ENCODE results near the gene LINGO1. TPM values are rescaled to one million over a fixed set of nuclear protein-coding genes. Genes with fewer than 3 reads are reported as not detected.

LINGO1 gene
- total RNA-seq, 1 experiment from 2014 or later = 51.3 TPM

GRCh38 chr15:77609558-77609957 is 23.2 kb downstream of the LINGO1 start:
- no peak for DNase-seq (ENCODE audit: low spot score)
- Mint-ChIP-seq H3K27me3 (ENCODE audit: low read depth) (no peaks in the 10 kb centered on the region; the same call in 1 of the 2 replicates), H3K27ac (no peak overlapping the region), H3K4me1 (peaks cover 46% of the 10 kb centered on the region), H3K4me3 (no peak overlapping the region), H3K9me3 (no peaks in the 10 kb centered on the region), H3K36me3 (peaks cover 7% of the 10 kb centered on the region)
- ChIA-PET POLR2A (interaction anchor here (0.9 kb wide), 1 partner anchor 24 kb away, joined by 4 read pairs; no protein-coding TSS in a partner anchor), CTCF (interaction anchor here (1.1 to 17.1 kb wide), 4 partner anchors 8 to 67 kb away, joined by 3 to 195 read pairs (median 50); partner anchors contain the start of gene LINGO1)
- TF ChIP-seq, protein P1, sequence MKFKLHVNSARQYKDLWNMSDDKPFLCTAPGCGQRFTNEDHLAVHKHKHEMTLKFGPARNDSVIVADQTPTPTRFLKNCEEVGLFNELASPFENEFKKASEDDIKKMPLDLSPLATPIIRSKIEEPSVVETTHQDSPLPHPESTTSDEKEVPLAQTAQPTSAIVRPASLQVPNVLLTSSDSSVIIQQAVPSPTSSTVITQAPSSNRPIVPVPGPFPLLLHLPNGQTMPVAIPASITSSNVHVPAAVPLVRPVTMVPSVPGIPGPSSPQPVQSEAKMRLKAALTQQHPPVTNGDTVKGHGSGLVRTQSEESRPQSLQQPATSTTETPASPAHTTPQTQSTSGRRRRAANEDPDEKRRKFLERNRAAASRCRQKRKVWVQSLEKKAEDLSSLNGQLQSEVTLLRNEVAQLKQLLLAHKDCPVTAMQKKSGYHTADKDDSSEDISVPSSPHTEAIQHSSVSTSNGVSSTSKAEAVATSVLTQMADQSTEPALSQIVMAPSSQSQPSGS (CRISPR knock-in tag; IDR thresholded peaks at IDR 0.05; ENCODE audit: borderline replicate concordance, low read depth) = no peak
- TF ChIP-seq ZNF232 (CRISPR knock-in tag; IDR thresholded peaks at IDR 0.05) (no peak), CDX4 (CRISPR knock-in tag; IDR thresholded peaks at IDR 0.05; ENCODE audit: borderline replicate concordance) (no peak), ELF4 (CRISPR knock-in tag; IDR thresholded peaks at IDR 0.05; ENCODE audit: low read depth) (no peak), ZNF671 (CRISPR knock-in tag; IDR thresholded peaks at IDR 0.05) (no peak), ATF3 (CRISPR knock-in tag; conservative IDR thresholded peaks at IDR 0.05) (no peak), ZNF317 (CRISPR knock-in tag; IDR thresholded peaks at IDR 0.05; ENCODE audit: borderline replicate concordance, low read depth) (no peak), NR2C2 (CRISPR knock-in tag; IDR thresholded peaks at IDR 0.05) (no peak), CBFB (CRISPR knock-in tag; IDR thresholded peaks at IDR 0.05; ENCODE audit: low read depth) (no peak), GABPB1 (CRISPR knock-in tag; IDR thresholded peaks at IDR 0.05) (no peak), MAX (CRISPR knock-in tag; IDR thresholded peaks at IDR 0.05) (no peak), HMGXB4 (CRISPR knock-in tag; IDR thresholded peaks at IDR 0.05) (no peak), RORB (CRISPR knock-in tag; IDR thresholded peaks at IDR 0.05) (no peak), NR1H2 (CRISPR knock-in tag; IDR thresholded peaks at IDR 0.05) (no peak), TEAD4 (CRISPR knock-in tag; IDR thresholded peaks at IDR 0.05) (no peak)
- TF ChIP-seq, protein P2, sequence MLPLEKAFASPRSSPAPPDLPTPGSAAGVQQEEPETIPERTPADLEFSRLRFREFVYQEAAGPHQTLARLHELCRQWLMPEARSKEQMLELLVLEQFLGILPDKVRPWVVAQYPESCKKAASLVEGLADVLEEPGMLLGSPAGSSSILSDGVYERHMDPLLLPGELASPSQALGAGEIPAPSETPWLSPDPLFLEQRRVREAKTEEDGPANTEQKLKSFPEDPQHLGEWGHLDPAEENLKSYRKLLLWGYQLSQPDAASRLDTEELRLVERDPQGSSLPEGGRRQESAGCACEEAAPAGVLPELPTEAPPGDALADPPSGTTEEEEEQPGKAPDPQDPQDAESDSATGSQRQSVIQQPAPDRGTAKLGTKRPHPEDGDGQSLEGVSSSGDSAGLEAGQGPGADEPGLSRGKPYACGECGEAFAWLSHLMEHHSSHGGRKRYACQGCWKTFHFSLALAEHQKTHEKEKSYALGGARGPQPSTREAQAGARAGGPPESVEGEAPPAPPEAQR (CRISPR knock-in tag; IDR thresholded peaks at IDR 0.05) = no peak
- TF ChIP-seq, protein P3, sequence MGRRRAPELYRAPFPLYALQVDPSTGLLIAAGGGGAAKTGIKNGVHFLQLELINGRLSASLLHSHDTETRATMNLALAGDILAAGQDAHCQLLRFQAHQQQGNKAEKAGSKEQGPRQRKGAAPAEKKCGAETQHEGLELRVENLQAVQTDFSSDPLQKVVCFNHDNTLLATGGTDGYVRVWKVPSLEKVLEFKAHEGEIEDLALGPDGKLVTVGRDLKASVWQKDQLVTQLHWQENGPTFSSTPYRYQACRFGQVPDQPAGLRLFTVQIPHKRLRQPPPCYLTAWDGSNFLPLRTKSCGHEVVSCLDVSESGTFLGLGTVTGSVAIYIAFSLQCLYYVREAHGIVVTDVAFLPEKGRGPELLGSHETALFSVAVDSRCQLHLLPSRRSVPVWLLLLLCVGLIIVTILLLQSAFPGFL (CRISPR knock-in tag; IDR thresholded peaks at IDR 0.05; ENCODE audit: borderline replicate concordance) = no peak
- TF ChIP-seq, protein P4, sequence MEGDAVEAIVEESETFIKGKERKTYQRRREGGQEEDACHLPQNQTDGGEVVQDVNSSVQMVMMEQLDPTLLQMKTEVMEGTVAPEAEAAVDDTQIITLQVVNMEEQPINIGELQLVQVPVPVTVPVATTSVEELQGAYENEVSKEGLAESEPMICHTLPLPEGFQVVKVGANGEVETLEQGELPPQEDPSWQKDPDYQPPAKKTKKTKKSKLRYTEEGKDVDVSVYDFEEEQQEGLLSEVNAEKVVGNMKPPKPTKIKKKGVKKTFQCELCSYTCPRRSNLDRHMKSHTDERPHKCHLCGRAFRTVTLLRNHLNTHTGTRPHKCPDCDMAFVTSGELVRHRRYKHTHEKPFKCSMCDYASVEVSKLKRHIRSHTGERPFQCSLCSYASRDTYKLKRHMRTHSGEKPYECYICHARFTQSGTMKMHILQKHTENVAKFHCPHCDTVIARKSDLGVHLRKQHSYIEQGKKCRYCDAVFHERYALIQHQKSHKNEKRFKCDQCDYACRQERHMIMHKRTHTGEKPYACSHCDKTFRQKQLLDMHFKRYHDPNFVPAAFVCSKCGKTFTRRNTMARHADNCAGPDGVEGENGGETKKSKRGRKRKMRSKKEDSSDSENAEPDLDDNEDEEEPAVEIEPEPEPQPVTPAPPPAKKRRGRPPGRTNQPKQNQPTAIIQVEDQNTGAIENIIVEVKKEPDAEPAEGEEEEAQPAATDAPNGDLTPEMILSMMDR (IDR thresholded peaks at IDR 0.05) = no peak
- no peak for ATAC-seq

Data from WTC11 (cell line).